Liver (tissue), 3 donors: ENCODE data around the gene KSR2.

Experiments
- EGR1 ChIP-seq, 2 donors: IDR thresholded peaks; 2 replicates each; pipeline ENCODE4 v1.6.1; 2016 to 2018; ENCODE audit warnings: antibody characterized with exemption in 2 of 2, low read depth in 2 of 2
- FOXA1 ChIP-seq: IDR thresholded peaks from 2 replicates; pipeline ENCODE4 v1.6.1; 2016; ENCODE audit warnings: antibody characterized with exemption
- HNF4G ChIP-seq: IDR thresholded peaks from 2 replicates; pipeline ENCODE4 v1.6.1; 2016; ENCODE audit warnings: antibody characterized with exemption
- RAD21 ChIP-seq, 2 donors: IDR thresholded peaks; 2 replicates each; pipeline ENCODE4 v1.6.1; 2016; ENCODE audit warnings: antibody characterized with exemption in 2 of 2, mild to moderate bottlenecking in 2 of 2
- SP1 ChIP-seq: IDR thresholded peaks from 2 replicates; pipeline ENCODE4 v1.6.1; 2018; ENCODE audit warnings: antibody characterized with exemption, mild to moderate bottlenecking
- TAF1 ChIP-seq: conservative IDR thresholded peaks from 2 replicates; pipeline ENCODE4 v1.6.1; 2016; ENCODE audit warnings: antibody characterized with exemption, mild to moderate bottlenecking
- YY1 ChIP-seq: IDR thresholded peaks from 2 replicates; pipeline ENCODE4 v1.6.1; 2016; ENCODE audit warnings: antibody characterized with exemption, mild to moderate bottlenecking
- TF ChIP-seq, protein P1 (sequence below): IDR thresholded peaks from 2 replicates; pipeline ENCODE4 v1.6.1; 2016; ENCODE audit warnings: antibody characterized with exemption
- TF ChIP-seq, protein P2 (sequence below): fragments of 150-350 bp; IDR thresholded peaks from 2 replicates; pipeline ENCODE4 v1.5.1; 2017; ENCODE audit warnings: improper control_type of control experiment, low read depth, low read length; ENCODE audit not compliant: missing input control
- TF ChIP-seq, protein P3 (sequence below): IDR thresholded peaks from 2 replicates; pipeline ENCODE4 v1.6.1; 2016; ENCODE audit warnings: antibody characterized with exemption
- donor health status: healthy.
- donor health status: healthy.

DNA sequence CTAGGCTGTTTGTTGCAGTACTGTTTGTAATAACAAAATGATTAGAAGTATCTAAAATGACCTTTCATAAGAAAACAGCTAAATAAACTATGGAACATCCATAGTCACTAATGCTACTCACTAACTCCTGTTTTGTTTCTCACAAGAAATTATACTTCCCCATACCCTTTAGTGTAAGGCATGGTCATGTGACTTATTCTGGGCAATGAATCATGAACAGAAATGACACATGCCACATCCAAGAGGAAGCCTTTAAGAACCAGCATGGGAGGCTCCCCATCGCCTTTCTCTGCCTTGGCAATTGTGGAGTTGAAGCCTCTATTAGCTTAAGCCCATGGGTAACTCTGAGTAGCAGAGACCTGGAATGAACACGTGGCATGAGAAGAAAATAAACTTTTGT lies 49.3 kb downstream of the KSR2 start:
- TF ChIP-seq, protein P1, sequence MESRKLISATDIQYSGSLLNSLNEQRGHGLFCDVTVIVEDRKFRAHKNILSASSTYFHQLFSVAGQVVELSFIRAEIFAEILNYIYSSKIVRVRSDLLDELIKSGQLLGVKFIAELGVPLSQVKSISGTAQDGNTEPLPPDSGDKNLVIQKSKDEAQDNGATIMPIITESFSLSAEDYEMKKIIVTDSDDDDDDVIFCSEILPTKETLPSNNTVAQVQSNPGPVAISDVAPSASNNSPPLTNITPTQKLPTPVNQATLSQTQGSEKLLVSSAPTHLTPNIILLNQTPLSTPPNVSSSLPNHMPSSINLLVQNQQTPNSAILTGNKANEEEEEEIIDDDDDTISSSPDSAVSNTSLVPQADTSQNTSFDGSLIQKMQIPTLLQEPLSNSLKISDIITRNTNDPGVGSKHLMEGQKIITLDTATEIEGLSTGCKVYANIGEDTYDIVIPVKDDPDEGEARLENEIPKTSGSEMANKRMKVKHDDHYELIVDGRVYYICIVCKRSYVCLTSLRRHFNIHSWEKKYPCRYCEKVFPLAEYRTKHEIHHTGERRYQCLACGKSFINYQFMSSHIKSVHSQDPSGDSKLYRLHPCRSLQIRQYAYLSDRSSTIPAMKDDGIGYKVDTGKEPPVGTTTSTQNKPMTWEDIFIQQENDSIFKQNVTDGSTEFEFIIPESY, result no peak
- TF ChIP-seq, protein P2, sequence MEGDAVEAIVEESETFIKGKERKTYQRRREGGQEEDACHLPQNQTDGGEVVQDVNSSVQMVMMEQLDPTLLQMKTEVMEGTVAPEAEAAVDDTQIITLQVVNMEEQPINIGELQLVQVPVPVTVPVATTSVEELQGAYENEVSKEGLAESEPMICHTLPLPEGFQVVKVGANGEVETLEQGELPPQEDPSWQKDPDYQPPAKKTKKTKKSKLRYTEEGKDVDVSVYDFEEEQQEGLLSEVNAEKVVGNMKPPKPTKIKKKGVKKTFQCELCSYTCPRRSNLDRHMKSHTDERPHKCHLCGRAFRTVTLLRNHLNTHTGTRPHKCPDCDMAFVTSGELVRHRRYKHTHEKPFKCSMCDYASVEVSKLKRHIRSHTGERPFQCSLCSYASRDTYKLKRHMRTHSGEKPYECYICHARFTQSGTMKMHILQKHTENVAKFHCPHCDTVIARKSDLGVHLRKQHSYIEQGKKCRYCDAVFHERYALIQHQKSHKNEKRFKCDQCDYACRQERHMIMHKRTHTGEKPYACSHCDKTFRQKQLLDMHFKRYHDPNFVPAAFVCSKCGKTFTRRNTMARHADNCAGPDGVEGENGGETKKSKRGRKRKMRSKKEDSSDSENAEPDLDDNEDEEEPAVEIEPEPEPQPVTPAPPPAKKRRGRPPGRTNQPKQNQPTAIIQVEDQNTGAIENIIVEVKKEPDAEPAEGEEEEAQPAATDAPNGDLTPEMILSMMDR, result no peak
- no peak for TF ChIP-seq EGR1 (IDR thresholded peaks at IDR 0.05; ENCODE audit: low read depth in 2 of 2)
- TF ChIP-seq, protein P3, sequence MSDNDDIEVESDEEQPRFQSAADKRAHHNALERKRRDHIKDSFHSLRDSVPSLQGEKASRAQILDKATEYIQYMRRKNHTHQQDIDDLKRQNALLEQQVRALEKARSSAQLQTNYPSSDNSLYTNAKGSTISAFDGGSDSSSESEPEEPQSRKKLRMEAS, result no peak
- no peak for TF ChIP-seq TAF1
- no peak for TF ChIP-seq YY1
- no peak for TF ChIP-seq SP1
- TF ChIP-seq FOXA1, result no peak
- TF ChIP-seq RAD21 (IDR thresholded peaks at IDR 0.05), result no peak
- TF ChIP-seq HNF4G, result no peak
